Osteocyte (in vitro differentiated cells): ENCODE measurements around the gene AMOT. TPM values are rescaled to one million over a fixed set of nuclear protein-coding genes. Genes with fewer than 3 reads are reported as not detected.

Source experiments
- DNase-seq: peaks from one replicate; pipeline ENCODE4 v3.0.0; 2021; ENCODE audit warnings: mixed read lengths; ENCODE audit not compliant: unreplicated experiment; ENCODE audit errors: extremely low spot score
- H3K27ac Mint-ChIP-seq: one replicate; pipeline ENCODE4 v1.8.0; 2021; ENCODE audit warnings: mild to moderate bottlenecking, mixed read lengths; ENCODE audit not compliant: unreplicated experiment
- H3K27me3 Mint-ChIP-seq: one replicate; pipeline ENCODE4 v1.8.0; 2021; ENCODE audit warnings: mixed read lengths; ENCODE audit not compliant: unreplicated experiment
- H3K36me3 Mint-ChIP-seq: one replicate; pipeline ENCODE4 v1.8.0; 2021; ENCODE audit warnings: mixed read lengths; ENCODE audit not compliant: unreplicated experiment
- H3K4me1 Mint-ChIP-seq: one replicate; pipeline ENCODE4 v1.8.0; 2021; ENCODE audit warnings: mixed read lengths; ENCODE audit not compliant: unreplicated experiment
- H3K4me3 Mint-ChIP-seq: one replicate; pipeline ENCODE4 v1.8.0; 2021; ENCODE audit warnings: mild to moderate bottlenecking, moderate library complexity, mixed read lengths; ENCODE audit not compliant: unreplicated experiment
- H3K9me3 Mint-ChIP-seq: one replicate; pipeline ENCODE4 v1.8.0; 2021; ENCODE audit warnings: mixed read lengths; ENCODE audit not compliant: unreplicated experiment
- total RNA-seq: library from RNA; stranded (reverse); gene quantifications from 2 replicates; pipeline ENCODE4 v1.2.1, GENCODE V29; 2021
- TF ChIP-seq, protein P1 (sequence below): fragments of 200-600 bp; sonication (generic); IDR thresholded peaks from 2 replicates; pipeline ENCODE4 v1.5.0; 2021; ENCODE audit warnings: antibody characterized with exemption, mild to moderate bottlenecking, moderate library complexity

AMOT gene
- total RNA-seq, 1 donor from 2014 or later: 7.2 TPM

DNA sequence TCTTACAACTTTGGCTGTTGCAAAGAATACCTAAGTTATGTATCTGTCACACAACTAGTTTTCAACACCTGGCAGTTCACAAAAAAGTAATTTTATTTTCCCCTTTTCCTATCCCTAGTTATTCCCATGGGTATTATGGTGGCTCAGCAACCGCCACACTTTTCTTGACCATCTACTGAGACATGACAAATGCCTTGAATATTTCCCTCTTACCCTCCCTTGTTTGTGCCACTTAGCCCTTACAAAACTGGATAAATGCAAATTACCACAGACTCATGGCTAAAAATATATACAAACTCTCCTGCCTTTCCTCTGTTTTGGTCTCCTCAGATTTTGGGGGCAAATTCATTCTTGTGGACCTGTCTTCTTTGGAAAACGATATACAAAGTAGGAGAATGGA, 72.1 kb downstream of the AMOT start:
- H3K4me1 Mint-ChIP-seq: no peaks in the 10 kb centered on the region
- no peaks in the 10 kb centered on the region for H3K27me3 Mint-ChIP-seq
- H3K27ac Mint-ChIP-seq: no peak overlapping the region
- TF ChIP-seq, protein P1, sequence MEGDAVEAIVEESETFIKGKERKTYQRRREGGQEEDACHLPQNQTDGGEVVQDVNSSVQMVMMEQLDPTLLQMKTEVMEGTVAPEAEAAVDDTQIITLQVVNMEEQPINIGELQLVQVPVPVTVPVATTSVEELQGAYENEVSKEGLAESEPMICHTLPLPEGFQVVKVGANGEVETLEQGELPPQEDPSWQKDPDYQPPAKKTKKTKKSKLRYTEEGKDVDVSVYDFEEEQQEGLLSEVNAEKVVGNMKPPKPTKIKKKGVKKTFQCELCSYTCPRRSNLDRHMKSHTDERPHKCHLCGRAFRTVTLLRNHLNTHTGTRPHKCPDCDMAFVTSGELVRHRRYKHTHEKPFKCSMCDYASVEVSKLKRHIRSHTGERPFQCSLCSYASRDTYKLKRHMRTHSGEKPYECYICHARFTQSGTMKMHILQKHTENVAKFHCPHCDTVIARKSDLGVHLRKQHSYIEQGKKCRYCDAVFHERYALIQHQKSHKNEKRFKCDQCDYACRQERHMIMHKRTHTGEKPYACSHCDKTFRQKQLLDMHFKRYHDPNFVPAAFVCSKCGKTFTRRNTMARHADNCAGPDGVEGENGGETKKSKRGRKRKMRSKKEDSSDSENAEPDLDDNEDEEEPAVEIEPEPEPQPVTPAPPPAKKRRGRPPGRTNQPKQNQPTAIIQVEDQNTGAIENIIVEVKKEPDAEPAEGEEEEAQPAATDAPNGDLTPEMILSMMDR: no peak
- no peak for DNase-seq
- no peaks in the 10 kb centered on the region for H3K9me3 Mint-ChIP-seq
- no peak overlapping the region for H3K4me3 Mint-ChIP-seq
- no peaks in the 10 kb centered on the region for H3K36me3 Mint-ChIP-seq

DNA sequence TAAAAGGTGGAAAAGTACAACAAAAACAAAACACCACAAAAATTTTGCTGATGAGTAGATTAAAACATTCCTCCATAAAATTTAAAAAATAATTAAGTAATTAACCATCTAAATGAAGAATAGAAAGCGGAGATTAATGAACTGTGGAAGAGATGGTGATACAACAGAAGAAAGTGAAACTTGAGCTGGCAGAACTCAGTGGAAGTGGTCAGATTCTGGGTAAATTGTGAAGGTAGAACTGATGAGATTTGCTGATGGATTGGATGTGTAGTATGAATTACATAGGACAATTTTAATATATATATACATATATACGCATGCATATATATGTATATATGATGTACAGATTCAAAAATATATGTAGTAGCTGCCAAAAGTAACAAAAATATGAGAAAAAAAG, 73.9 kb downstream of the AMOT start:
- DNase-seq: no peak
- Mint-ChIP-seq H3K4me3 (no peak overlapping the region), H3K27ac (no peak overlapping the region)

DNA sequence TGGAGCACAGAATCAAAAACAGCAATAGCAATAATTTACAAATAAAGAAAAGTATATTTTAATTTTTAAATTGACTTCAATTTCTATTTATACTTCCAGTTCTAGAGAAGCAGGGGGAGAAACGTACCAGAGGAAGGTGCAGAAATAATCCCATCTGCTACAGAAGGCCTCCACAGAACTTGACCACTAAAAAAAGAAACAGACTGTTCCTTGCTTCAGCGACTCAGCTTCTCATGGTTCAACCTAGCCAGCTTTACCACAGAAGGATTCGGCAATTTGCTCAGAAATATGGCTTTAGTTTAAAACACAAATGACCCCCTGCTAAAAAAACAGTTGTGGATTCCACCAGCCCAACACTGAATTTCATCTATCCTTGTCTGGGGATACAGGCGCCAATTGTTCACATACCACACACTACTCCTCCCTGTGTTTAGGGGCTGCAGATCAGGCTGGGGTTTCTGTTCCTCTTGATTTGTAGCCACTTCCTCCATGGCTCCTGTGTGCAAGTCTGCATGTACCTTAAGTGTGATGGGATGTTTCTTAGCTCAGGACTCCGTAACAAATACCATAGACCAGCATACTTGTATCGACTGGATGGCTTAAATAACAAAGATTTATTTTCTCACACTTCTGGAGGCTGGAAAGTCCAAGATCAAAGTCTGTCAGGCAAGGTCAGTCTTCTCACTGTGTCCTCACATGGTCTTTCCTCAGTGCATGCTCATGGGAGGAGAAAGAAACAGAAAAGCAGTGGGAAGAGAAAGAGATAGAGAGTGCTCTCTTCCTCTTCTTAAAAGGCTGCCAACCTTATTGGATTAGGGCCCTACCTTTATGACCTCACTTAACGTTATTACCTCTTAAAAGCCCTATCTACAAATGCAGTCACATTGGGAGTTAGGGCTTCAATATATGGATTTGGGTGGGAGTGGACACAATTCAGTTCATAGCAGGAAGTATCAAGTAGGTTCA, 79.1 kb downstream of the AMOT start:
- TF ChIP-seq, protein P1: no peak
- no peaks in the 10 kb centered on the region for H3K36me3 Mint-ChIP-seq
- peaks cover 3% of the 10 kb centered on the region for H3K27me3 Mint-ChIP-seq
- no peak for DNase-seq
- H3K27ac Mint-ChIP-seq: no peak overlapping the region
- H3K4me3 Mint-ChIP-seq: no peak overlapping the region
- no peaks in the 10 kb centered on the region for H3K9me3 Mint-ChIP-seq
- peaks cover 4% of the 10 kb centered on the region for H3K4me1 Mint-ChIP-seq

More for the DNA sequence above, 73.9 kb downstream of the AMOT start:
- Mint-ChIP-seq H3K27me3 (no peaks in the 10 kb centered on the region), H3K4me1 (no peaks in the 10 kb centered on the region), H3K36me3 (no peaks in the 10 kb centered on the region), H3K9me3 (no peaks in the 10 kb centered on the region)
- TF ChIP-seq, protein P1: no peak

DNA sequence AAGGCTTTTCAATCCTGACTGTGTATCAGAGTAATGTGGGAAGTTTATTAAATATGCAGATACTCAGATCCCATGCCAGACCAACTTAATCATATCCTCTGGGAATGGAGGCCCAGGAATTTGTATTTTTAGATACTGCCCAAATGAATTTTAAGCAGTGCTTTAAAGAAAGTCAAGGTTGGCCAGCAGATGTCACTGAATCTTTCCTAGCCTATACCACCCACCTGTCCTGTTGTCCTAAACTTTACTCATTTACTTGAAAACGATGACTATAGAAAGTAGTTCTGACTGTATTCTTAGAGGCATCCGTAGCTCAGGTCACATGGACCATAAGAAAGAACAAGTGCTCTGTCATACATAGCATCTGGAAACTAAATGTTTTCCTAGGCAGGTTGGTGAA, 79.9 kb downstream of the AMOT start:
- TF ChIP-seq, protein P1: peak; percentile 42
- no peaks in the 10 kb centered on the region for H3K9me3 Mint-ChIP-seq
- peaks cover 4% of the 10 kb centered on the region for H3K4me1 Mint-ChIP-seq
- no peaks in the 10 kb centered on the region for H3K36me3 Mint-ChIP-seq
- no peak overlapping the region for H3K27ac Mint-ChIP-seq
- H3K27me3 Mint-ChIP-seq: peaks cover 3% of the 10 kb centered on the region
- DNase-seq: no peak
- H3K4me3 Mint-ChIP-seq: no peak overlapping the region

DNA sequence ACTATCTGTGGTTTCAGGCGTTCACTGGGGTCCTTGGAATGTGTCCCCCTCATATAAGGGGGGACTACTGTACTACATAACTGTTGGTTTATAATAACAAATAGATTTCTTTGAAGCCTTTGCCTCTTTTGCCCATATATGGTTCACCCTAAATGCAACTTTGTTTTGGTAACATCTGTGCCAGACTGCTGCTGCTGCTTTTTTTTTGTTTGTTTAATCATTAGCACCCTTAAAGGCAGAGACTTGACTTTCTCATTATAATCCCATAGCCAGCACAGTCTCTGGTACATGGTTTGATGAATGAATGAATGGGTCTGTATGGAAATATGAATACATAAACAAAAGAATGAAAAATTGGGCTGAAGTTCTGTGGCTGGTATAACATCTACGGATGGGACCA, 80.7 kb downstream of the AMOT start:
- Mint-ChIP-seq H3K36me3 (no peaks in the 10 kb centered on the region), H3K27me3 (peaks cover 3% of the 10 kb centered on the region), H3K4me3 (no peak overlapping the region), H3K27ac (no peak overlapping the region), H3K9me3 (no peaks in the 10 kb centered on the region), H3K4me1 (peaks cover 4% of the 10 kb centered on the region)
- no peak for DNase-seq
- TF ChIP-seq, protein P1: no peak
